Pulmonary artery endothelial cell (primary cell): ENCODE measurements around the gene MXD4. TPM values are rescaled to one million over a fixed set of nuclear protein-coding genes. Genes with fewer than 3 reads are reported as not detected.
"Not testable (repeated sequence)": the region's sequence is repeated elsewhere in the genome, so short reads cannot be mapped to it uniquely, and the experiment has no call there.

Source experiments
- DNase-seq: peaks from one replicate; pipeline ENCODE4 v3.0.0-alpha.2; 2011; ENCODE audit warnings: low read depth, low spot score
- total RNA-seq: library from RNA; depleted of rRNA; stranded (reverse); fragments of >200 nt; gene quantifications from 2 replicates; pipeline ENCODE4 v1.2.3, GENCODE V29; 2014

The MXD4 gene
- total RNA-seq, 1 donor from 2014 or later: 66.5 TPM

- no peak for DNase-seq
Measured at GRCh38 chr4:2226261-2226660, 35.6 kb downstream of the MXD4 start.

GRCh38 chr4:2222838-2223237, 39.1 kb downstream of the MXD4 start:
- no peak for DNase-seq

- not testable (repeated sequence) for DNase-seq
Measured at GRCh38 chr4:2221378-2221777, 40.5 kb downstream of the MXD4 start.

GRCh38 chr4:2220016-2220630, 41.8 kb downstream of the MXD4 start:
- peak; percentile 26 for DNase-seq

- DNase-seq: no peak
Measured at GRCh38 chr4:2219233-2219760, 42.6 kb downstream of the MXD4 start.

GRCh38 chr4:2218436-2218835, 43.5 kb downstream of the MXD4 start:
- no peak for DNase-seq

GRCh38 chr4:2217726-2218125, 44.2 kb downstream of the MXD4 start:
- DNase-seq: no peak

- DNase-seq: no peak
Measured at GRCh38 chr4:2212831-2213230, 49.1 kb downstream of the MXD4 start.

- not testable (repeated sequence) for DNase-seq
Measured at GRCh38 chr4:2202789-2203188, 59.1 kb downstream of the MXD4 start.

Other genes with a start within 250 kb of the MXD4 start
- gene NAT8L, start 202.8 kb downstream of the MXD4 start, total RNA-seq: 0.07 and 0.20 TPM in 2 replicates
- 9.0 and 16.8 TPM in 2 replicates for gene HAUS3, start 20.0 kb downstream of the MXD4 start, total RNA-seq
- gene POLN, start 20.0 kb downstream of the MXD4 start, total RNA-seq: 2.0 and 4.8 TPM in 2 replicates
- gene ZFYVE28, start 156.5 kb upstream of the MXD4 start, total RNA-seq: 10.8 and 12.3 TPM in 2 replicates
- 0.04 TPM in 1 of 2 replicates, not detected in the other for gene CFAP99, start 156.8 kb upstream of the MXD4 start, total RNA-seq
- 50.8 and 54.3 TPM in 2 replicates for gene RNF4, start 207.0 kb upstream of the MXD4 start, total RNA-seq